Cortex of kidney (tissue), 1 donor: ENCODE data around the gene PI4KA.
"Not testable (repeated sequence)": the region's sequence is repeated elsewhere in the genome, so short reads cannot be mapped to it uniquely, and the experiment has no call there.

Source experiments
- DNase-seq: peaks from one replicate; lab custom pipeline; 2025; lab: John Stamatoyannopoulos, UW

The PI4KA gene

GRCh38 chr22:20748082-20748481, 110.5 kb downstream of the PI4KA start:
- no peak for DNase-seq

GRCh38 chr22:20747223-20747622, 111.4 kb downstream of the PI4KA start:
- DNase-seq = no peak

GRCh38 chr22:20746431-20747189, 112.0 kb downstream of the PI4KA start:
- DNase-seq = no peak

GRCh38 chr22:20745119-20745518, 113.5 kb downstream of the PI4KA start:
- DNase-seq = no peak

- DNase-seq = no peak
Observed at GRCh38 chr22:20744456-20744855, 114.2 kb downstream of the PI4KA start.

GRCh38 chr22:20742764-20743163, 115.8 kb downstream of the PI4KA start:
- no peak for DNase-seq

GRCh38 chr22:20741634-20742581, 116.7 kb downstream of the PI4KA start:
- DNase-seq = no peak

GRCh38 chr22:20741008-20741633, 117.5 kb downstream of the PI4KA start:
- DNase-seq = no peak

- no peak for DNase-seq
Observed at GRCh38 chr22:20740222-20740951, 118.2 kb downstream of the PI4KA start.

GRCh38 chr22:20738394-20739089, 120.1 kb downstream of the PI4KA start:
- no peak for DNase-seq

- not testable (repeated sequence) for DNase-seq
Observed at GRCh38 chr22:20736891-20737290, 121.7 kb downstream of the PI4KA start.

GRCh38 chr22:20735356-20736162, 123.1 kb downstream of the PI4KA start:
- not testable (repeated sequence) for DNase-seq

GRCh38 chr22:20732431-20732830, 126.2 kb downstream of the PI4KA start:
- DNase-seq = not testable (repeated sequence)

- DNase-seq = no peak
Observed at GRCh38 chr22:20729194-20729593, 129.4 kb downstream of the PI4KA start.

GRCh38 chr22:20728523-20729190, 130.0 kb downstream of the PI4KA start:
- DNase-seq = no peak

GRCh38 chr22:20727118-20728015, 131.2 kb downstream of the PI4KA start:
- no peak for DNase-seq

GRCh38 chr22:20725987-20726558, 132.5 kb downstream of the PI4KA start:
- DNase-seq = no peak
